Neural cell (in vitro differentiated cells): Measurements from ENCODE around the gene GSDME. TPM values are rescaled to one million over a fixed set of nuclear protein-coding genes. Genes with fewer than 3 reads are reported as not detected.

ENCODE experiments used
- H2AFZ ChIP-seq: fragments of 200-600, 300-800 bp; sonication (generic), shearing (Covaris generic); 2 replicates; pipeline ENCODE4 v1.6.0; 2014; ENCODE audit warnings: low read depth, mild to moderate bottlenecking, antibody characterized with exemption, low read length, moderate library complexity
- H3F3A ChIP-seq: fragments of 200-600 bp; shearing (Covaris generic); 2 replicates; pipeline ENCODE4 v1.6.1; 2016; ENCODE audit warnings: mild to moderate bottlenecking, moderate library complexity, mixed read lengths, antibody characterized with exemption, low read length; ENCODE audit not compliant: insufficient read depth, poor library complexity, severe bottlenecking
- H3K27ac ChIP-seq: fragments of 200-600, 300-800 bp; sonication (generic), shearing (Covaris generic); 2 replicates; pipeline ENCODE4 v1.5.1; 2014; ENCODE audit warnings: mild to moderate bottlenecking, low read length, moderate library complexity
- H3K27me3 ChIP-seq: fragments of 300-800, 200-600 bp; sonication (generic), shearing (Covaris generic); 2 replicates; pipeline ENCODE4 v1.6.0; 2014; ENCODE audit warnings: mild to moderate bottlenecking, low read depth, low read length, moderate library complexity; ENCODE audit not compliant: insufficient read depth
- H3K36me3 ChIP-seq: fragments of 300-800, 200-600 bp; sonication (generic), shearing (Covaris generic); 2 replicates; pipeline ENCODE4 v1.5.1; 2014; ENCODE audit warnings: mild to moderate bottlenecking, antibody characterized with exemption, low read length, moderate library complexity; ENCODE audit not compliant: insufficient read depth
- H3K4me2 ChIP-seq: fragments of 300-800, 200-600 bp; sonication (generic), shearing (Covaris generic); 2 replicates; pipeline ENCODE4 v1.6.0; 2014; ENCODE audit warnings: mild to moderate bottlenecking, low read length
- H3K4me3 ChIP-seq: fragments of 300-800, 200-600 bp; sonication (generic), shearing (Covaris generic); 2 replicates; pipeline ENCODE4 v1.5.1; 2014; ENCODE audit warnings: mild to moderate bottlenecking, low read length, moderate library complexity
- H3K79me2 ChIP-seq: fragments of 200-600 bp; shearing (Covaris generic); replicated peaks from 2 replicates; pipeline ENCODE4 v1.6.0; 2014; ENCODE audit warnings: mild to moderate bottlenecking, low read length, moderate library complexity; ENCODE audit not compliant: insufficient read depth
- H3K9ac ChIP-seq: fragments of 300-800, 200-600 bp; sonication (generic), shearing (Covaris generic); 2 replicates; pipeline ENCODE4 v1.6.1; 2016; ENCODE audit warnings: mild to moderate bottlenecking, low read length, mixed read lengths
- H3K9me2 ChIP-seq: fragments of 200-600 bp; shearing (Covaris generic); 2 replicates; pipeline ENCODE4 v1.6.1; 2016; ENCODE audit warnings: mild to moderate bottlenecking, low read length, mixed read lengths; ENCODE audit not compliant: insufficient read depth
- H3K9me3 ChIP-seq: fragments of 200-600, 300-800 bp; sonication (generic), shearing (Covaris generic); 2 replicates; pipeline ENCODE4 v1.6.1; 2016; ENCODE audit warnings: mild to moderate bottlenecking, mixed run types, low read length, moderate library complexity, mixed read lengths
- H4K20me1 ChIP-seq: fragments of 200-600 bp; shearing (Covaris generic); 2 replicates; pipeline ENCODE4 v1.6.1; 2016; ENCODE audit warnings: mild to moderate bottlenecking, mixed run types; ENCODE audit not compliant: insufficient read depth
- CTCF ChIP-seq: fragments of 450-650 bp; IDR thresholded peaks from 2 replicates; pipeline ENCODE4 v1.5.1; 2014; ENCODE audit warnings: antibody characterized with exemption, mild to moderate bottlenecking, moderate library complexity; ENCODE audit not compliant: poor library complexity, severe bottlenecking
- EP300 ChIP-seq: fragments of 450-650 bp; conservative IDR thresholded peaks from 2 replicates; pipeline ENCODE4 v1.6.1; 2014; ENCODE audit warnings: antibody characterized with exemption, mild to moderate bottlenecking, moderate library complexity; ENCODE audit not compliant: poor library complexity, severe bottlenecking
- EZH2 ChIP-seq: fragments of 200-600, 300-800 bp; shearing (Covaris generic), sonication (generic); IDR thresholded peaks from 2 replicates; pipeline ENCODE4 v1.6.1; 2014; ENCODE audit warnings: antibody characterized with exemption, low read length, borderline replicate concordance, mild to moderate bottlenecking; ENCODE audit not compliant: insufficient read depth, poor library complexity, severe bottlenecking
- MXI1 ChIP-seq: fragments of 450-650 bp; conservative IDR thresholded peaks from 2 replicates; pipeline ENCODE4 v1.6.1; 2014; ENCODE audit warnings: antibody characterized with exemption, mild to moderate bottlenecking; ENCODE audit not compliant: poor library complexity, severe bottlenecking
- POLR2AphosphoS5 ChIP-seq: IDR thresholded peaks from 2 replicates; pipeline ENCODE4 v1.6.1; 2012
- RAD21 ChIP-seq: fragments of 450-650 bp; conservative IDR thresholded peaks from 2 replicates; pipeline ENCODE4 v1.6.1; 2014; ENCODE audit warnings: antibody characterized with exemption, mild to moderate bottlenecking, moderate library complexity
- REST ChIP-seq: IDR thresholded peaks from 2 replicates; pipeline ENCODE4 v1.6.1; 2012; ENCODE audit warnings: borderline replicate concordance
- SMC3 ChIP-seq: fragments of 450-650 bp; conservative IDR thresholded peaks from 2 replicates; pipeline ENCODE4 v1.6.1; 2014; ENCODE audit warnings: antibody characterized with exemption, mild to moderate bottlenecking, moderate library complexity; ENCODE audit not compliant: poor library complexity
- TAF1 ChIP-seq: IDR thresholded peaks from 2 replicates; pipeline ENCODE4 v1.6.1; 2012; ENCODE audit warnings: low read depth
- polyA plus RNA-seq: library from polyadenylated mRNA; depleted of rRNA; stranded (reverse); fragments of >200 nt; gene quantifications from 2 replicates; pipeline ENCODE4 v1.2.3, GENCODE V29; 2014

GSDME gene
- polyA plus RNA-seq, 1 donor from 2014 or later: 42.9 TPM

GRCh38 chr7:24685708-24686107, 71.6 kb downstream of the GSDME start:
- Histone ChIP-seq H3K27me3 (no peaks in the 10 kb centered on the region), H3K79me2 (no peaks in the 10 kb centered on the region), H4K20me1 (no peaks in the 10 kb centered on the region), H3K9me2 (no peaks in the 10 kb centered on the region), H2AFZ (no peak overlapping the region), H3K9ac (no peak overlapping the region), H3K4me3 (no peak overlapping the region), H3K36me3 (no peaks in the 10 kb centered on the region), H3K9me3 (no peaks in the 10 kb centered on the region), H3K4me2 (no peak overlapping the region), H3K27ac (peak overlapping the region; percentile 55), H3F3A (no peaks in the 10 kb centered on the region)
- TF ChIP-seq SMC3 (no peak), EP300 (peak; percentile 49)

GRCh38 chr7:24670782-24671181, 86.5 kb downstream of the GSDME start:
- no peaks in the 10 kb centered on the region for H3K9me2 ChIP-seq
- H2AFZ ChIP-seq: no peak overlapping the region
- no peaks in the 10 kb centered on the region for H3F3A ChIP-seq
- no peaks in the 10 kb centered on the region for H3K9me3 ChIP-seq
- H3K79me2 ChIP-seq: no peaks in the 10 kb centered on the region
- no peaks in the 10 kb centered on the region for H3K27me3 ChIP-seq
- no peak overlapping the region for H3K9ac ChIP-seq
- H4K20me1 ChIP-seq: no peaks in the 10 kb centered on the region
- H3K27ac ChIP-seq: no peak overlapping the region
- no peaks in the 10 kb centered on the region for H3K36me3 ChIP-seq
- no peak for TF ChIP-seq EP300
- no peak overlapping the region for H3K4me2 ChIP-seq
- H3K4me3 ChIP-seq: no peak overlapping the region

GRCh38 chr7:24669971-24670591, 87.2 kb downstream of the GSDME start:
- H3K4me3 ChIP-seq: no peak overlapping the region
- H3K4me2 ChIP-seq: no peak overlapping the region
- H3F3A ChIP-seq: no peaks in the 10 kb centered on the region
- TF ChIP-seq CTCF: no peak
- TF ChIP-seq TAF1: no peak
- TF ChIP-seq EZH2: no peak
- no peak for TF ChIP-seq EP300
- no peak for TF ChIP-seq REST
- TF ChIP-seq MXI1: no peak
- TF ChIP-seq RAD21: no peak
- TF ChIP-seq POLR2AphosphoS5: no peak
- no peak for TF ChIP-seq SMC3
- H2AFZ ChIP-seq: no peak overlapping the region
- no peak overlapping the region for H3K9ac ChIP-seq
- H3K9me2 ChIP-seq: no peaks in the 10 kb centered on the region
- no peaks in the 10 kb centered on the region for H3K27me3 ChIP-seq
- no peaks in the 10 kb centered on the region for H3K36me3 ChIP-seq
- no peak overlapping the region for H3K27ac ChIP-seq
- no peaks in the 10 kb centered on the region for H3K79me2 ChIP-seq
- no peaks in the 10 kb centered on the region for H4K20me1 ChIP-seq
- H3K9me3 ChIP-seq: no peaks in the 10 kb centered on the region
